ENCODE measurements around the gene ZNF473. TPM values are rescaled to one million over a fixed set of nuclear protein-coding genes. Genes with fewer than 3 reads are reported as not detected.

ZNF473 gene
- total RNA-seq, 2 experiments from 2014 or later, result 2.6 to 2.8 TPM

GRCh38 chr19:50026550-50026906 is 723 bp downstream of the ZNF473 start:
- no peaks in the 10 kb centered on the region for H3K27me3 Mint-ChIP-seq
- no peak for ATAC-seq (ENCODE audit: poor library complexity)
- intact Hi-C loops (cut with DNase I, micrococcal nuclease), result loop anchor here in 1 of 2 experiments (2.0 to 10.0 kb wide), 4 partner anchors 22 to 1078 kb away; partner anchors contain the start of genes CTU1, KCNC3, RRAS and SCAF1

GRCh38 chr19:50030225-50030624 is 4.4 kb downstream of the ZNF473 start:
- H3K4me3 Mint-ChIP-seq, result no peak overlapping the region
- H3K27me3 ChIP-seq (ENCODE audit: control insufficient read depth in 1 of 2, insufficient read depth in 2 of 2, low read length in 2 of 2), result no peaks in the 10 kb centered on the region
- TF ChIP-seq, protein P1, sequence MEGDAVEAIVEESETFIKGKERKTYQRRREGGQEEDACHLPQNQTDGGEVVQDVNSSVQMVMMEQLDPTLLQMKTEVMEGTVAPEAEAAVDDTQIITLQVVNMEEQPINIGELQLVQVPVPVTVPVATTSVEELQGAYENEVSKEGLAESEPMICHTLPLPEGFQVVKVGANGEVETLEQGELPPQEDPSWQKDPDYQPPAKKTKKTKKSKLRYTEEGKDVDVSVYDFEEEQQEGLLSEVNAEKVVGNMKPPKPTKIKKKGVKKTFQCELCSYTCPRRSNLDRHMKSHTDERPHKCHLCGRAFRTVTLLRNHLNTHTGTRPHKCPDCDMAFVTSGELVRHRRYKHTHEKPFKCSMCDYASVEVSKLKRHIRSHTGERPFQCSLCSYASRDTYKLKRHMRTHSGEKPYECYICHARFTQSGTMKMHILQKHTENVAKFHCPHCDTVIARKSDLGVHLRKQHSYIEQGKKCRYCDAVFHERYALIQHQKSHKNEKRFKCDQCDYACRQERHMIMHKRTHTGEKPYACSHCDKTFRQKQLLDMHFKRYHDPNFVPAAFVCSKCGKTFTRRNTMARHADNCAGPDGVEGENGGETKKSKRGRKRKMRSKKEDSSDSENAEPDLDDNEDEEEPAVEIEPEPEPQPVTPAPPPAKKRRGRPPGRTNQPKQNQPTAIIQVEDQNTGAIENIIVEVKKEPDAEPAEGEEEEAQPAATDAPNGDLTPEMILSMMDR (IDR thresholded peaks at IDR 0.05), result no peak
- no peaks in the 10 kb centered on the region for H3K9me3 ChIP-seq (ENCODE audit: control insufficient read depth in 1 of 2, insufficient read depth in 1 of 2, low read length in 2 of 2)
- no peaks in the 10 kb centered on the region for H3K27me3 Mint-ChIP-seq
- CTCF ChIA-PET, result interaction anchor here (0.6 kb wide), 1 partner anchor 59 kb away, joined by 3 read pairs; no protein-coding TSS in a partner anchor
- H3K4me3 ChIP-seq (ENCODE audit: low read length), result no peak overlapping the region
- peaks cover 31% of the 10 kb centered on the region for H3K4me1 Mint-ChIP-seq (ENCODE audit: low read depth)
- H3K27ac Mint-ChIP-seq, result no peak overlapping the region
- peaks cover 19% of the 10 kb centered on the region for H3K4me1 ChIP-seq (ENCODE audit: insufficient read depth, low read length)
- peaks cover 44% of the 10 kb centered on the region for H3K36me3 ChIP-seq (ENCODE audit: insufficient read depth, low read length)
- DNase-seq, result no peak
- H3K36me3 Mint-ChIP-seq (ENCODE audit: low read depth), result peaks cover 63% of the 10 kb centered on the region
- no peak overlapping the region for H3K27ac ChIP-seq (ENCODE audit: low read depth in 1 of 2, low read length in 2 of 2)
- ATAC-seq (ENCODE audit: poor library complexity), result no peak
- intact Hi-C loops (cut with DNase I, micrococcal nuclease), result no loop called here
- POLR2A ChIA-PET, result no interaction called here
- H3K9me3 Mint-ChIP-seq, result no peaks in the 10 kb centered on the region

More at GRCh38 chr19:50026550-50026906, 723 bp downstream of the ZNF473 start:
- Histone ChIP-seq H3K27ac (ENCODE audit: low read depth in 1 of 2, low read length in 2 of 2) (no peak overlapping the region), H3K36me3 (ENCODE audit: insufficient read depth, low read length) (peaks cover 18% of the 10 kb centered on the region), H3K9me3 (ENCODE audit: control insufficient read depth in 1 of 2, insufficient read depth in 1 of 2, low read length in 2 of 2) (no peaks in the 10 kb centered on the region), H3K4me1 (ENCODE audit: insufficient read depth, low read length) (peaks cover 47% of the 10 kb centered on the region), H3K27me3 (ENCODE audit: control insufficient read depth in 1 of 2, insufficient read depth in 2 of 2, low read length in 2 of 2) (no peaks in the 10 kb centered on the region), H3K4me3 (ENCODE audit: low read length) (peak overlapping the region; percentile 94)
- ChIA-PET POLR2A (interaction anchor here (1.4 to 2.5 kb wide), 3 partner anchors 97 to 386 kb away, joined by 6 to 13 read pairs (median 6); partner anchors contain the start of genes AKT1S1, ATF5, NUP62 and RRAS), CTCF (no interaction called here)
- no peak for DNase-seq
- Mint-ChIP-seq H3K4me3 (peak overlapping the region; percentile 81), H3K36me3 (ENCODE audit: low read depth) (peaks cover 36% of the 10 kb centered on the region), H3K9me3 (no peaks in the 10 kb centered on the region), H3K27ac (peak overlapping the region; percentile 94), H3K4me1 (ENCODE audit: low read depth) (peaks cover 54% of the 10 kb centered on the region)
- TF ChIP-seq, protein P1 (IDR thresholded peaks at IDR 0.05), result no peak

DNA sequence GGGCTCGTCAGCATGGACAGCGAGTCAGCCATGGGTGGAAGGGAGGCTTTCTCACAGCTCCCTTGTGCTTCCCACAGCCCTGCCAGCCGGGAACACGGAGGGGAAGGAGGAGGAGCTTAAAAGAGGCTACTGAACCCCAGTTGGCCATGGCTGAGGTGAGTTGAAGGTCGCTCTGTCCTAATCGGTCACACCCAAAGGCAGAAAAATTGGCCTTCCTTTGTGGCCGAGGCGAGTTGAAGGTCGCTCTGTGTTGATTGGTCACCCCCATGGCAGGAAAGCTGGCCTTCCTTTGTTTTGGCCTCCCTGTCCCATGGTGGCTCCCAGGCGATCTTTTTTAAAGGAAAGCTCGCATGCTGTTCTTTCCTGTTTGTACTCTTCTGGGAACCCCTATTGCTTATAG is 5.1 kb downstream of the ZNF473 start:
- ChIA-PET POLR2A (no interaction called here), CTCF (no interaction called here)
- Histone ChIP-seq H3K27ac (ENCODE audit: low read depth in 1 of 2, low read length in 2 of 2) (no peak overlapping the region), H3K36me3 (ENCODE audit: insufficient read depth, low read length) (peaks cover 44% of the 10 kb centered on the region), H3K27me3 (ENCODE audit: control insufficient read depth in 1 of 2, insufficient read depth in 2 of 2, low read length in 2 of 2) (no peaks in the 10 kb centered on the region), H3K9me3 (ENCODE audit: control insufficient read depth in 1 of 2, insufficient read depth in 1 of 2, low read length in 2 of 2) (no peaks in the 10 kb centered on the region), H3K4me1 (ENCODE audit: insufficient read depth, low read length) (peaks cover 17% of the 10 kb centered on the region), H3K4me3 (ENCODE audit: low read length) (no peak overlapping the region)
- TF ChIP-seq, protein P1 (IDR thresholded peaks at IDR 0.05), result no peak
- H3K27me3 Mint-ChIP-seq, result no peaks in the 10 kb centered on the region
- peaks cover 63% of the 10 kb centered on the region for H3K36me3 Mint-ChIP-seq (ENCODE audit: low read depth)
- intact Hi-C loops (cut with DNase I, micrococcal nuclease), result no loop called here
- H3K4me1 Mint-ChIP-seq (ENCODE audit: low read depth), result peaks cover 24% of the 10 kb centered on the region
- no peak for DNase-seq
- no peak overlapping the region for H3K27ac Mint-ChIP-seq
- ATAC-seq (ENCODE audit: poor library complexity), result no peak
- H3K9me3 Mint-ChIP-seq, result no peaks in the 10 kb centered on the region
- H3K4me3 Mint-ChIP-seq, result no peak overlapping the region

All from CD4-positive, alpha-beta T cell (primary cell).